HG02840 (cell line): Measurements from ENCODE around the gene PDE4DIP.
"Not testable (repeated sequence)": the region's sequence is repeated elsewhere in the genome, so short reads cannot be mapped to it uniquely, and the experiment has no call there.

Source experiments
- ATAC-seq: cut with Tn5 transposase; IDR thresholded peaks from one replicate; pipeline ENCODE4 v1.9.1; 2021; ENCODE audit warnings: mild to moderate bottlenecking, moderate library complexity, moderate number of reproducible peaks; ENCODE audit not compliant: unreplicated experiment, low FRiP score

Gene PDE4DIP

DNA sequence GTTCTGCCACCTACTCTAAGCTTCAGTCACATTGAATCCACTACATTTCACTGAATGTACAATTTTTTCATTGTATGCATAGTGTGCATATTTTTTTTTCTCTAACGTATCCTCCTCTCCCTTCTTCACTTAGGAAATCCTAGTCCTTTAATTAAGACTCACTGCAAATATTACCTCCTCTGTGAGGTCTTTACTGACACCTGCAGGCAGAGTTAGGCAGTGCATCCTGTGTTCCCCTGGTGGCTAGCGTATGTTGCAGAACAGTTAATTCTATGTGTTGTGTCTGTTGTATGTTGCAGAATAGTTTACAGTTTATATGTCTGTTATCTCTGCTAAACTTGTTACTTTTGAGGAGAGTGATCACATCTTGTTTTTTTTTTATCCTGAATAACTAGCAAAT is 121.9 kb downstream of the PDE4DIP start:
- ATAC-seq = not testable (repeated sequence)

- not testable (repeated sequence) for ATAC-seq
These were observed 123.4 kb downstream of the PDE4DIP start for GRCh38 chr1:148967580-148967979.

GRCh38 chr1:148968682-148969081 is 124.5 kb downstream of the PDE4DIP start:
- ATAC-seq = not testable (repeated sequence)

GRCh38 chr1:148969126-148969525 is 124.9 kb downstream of the PDE4DIP start:
- ATAC-seq = not testable (repeated sequence)

- not testable (repeated sequence) for ATAC-seq
These were observed 131.2 kb downstream of the PDE4DIP start for GRCh38 chr1:148975453-148975852.

GRCh38 chr1:148975866-148976537 is 131.8 kb downstream of the PDE4DIP start:
- not testable (repeated sequence) for ATAC-seq

DNA sequence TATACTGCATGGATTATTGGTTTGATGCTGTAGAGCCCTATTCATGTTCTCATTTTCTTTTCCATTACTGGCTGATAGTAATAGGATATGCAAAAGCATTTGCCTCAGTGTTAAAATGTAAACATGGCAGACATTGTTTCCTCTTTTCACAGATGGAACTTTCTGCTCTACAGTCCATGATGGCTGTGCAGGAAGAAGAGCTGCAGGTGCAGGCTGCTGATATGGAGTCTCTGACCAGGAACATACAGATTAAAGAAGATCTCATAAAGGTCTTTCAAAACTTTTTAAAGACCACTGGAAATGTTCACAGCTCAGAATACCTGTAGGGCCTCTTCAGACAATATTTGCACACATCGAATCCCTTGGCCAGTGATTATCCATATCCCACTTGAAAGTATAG is 133.6 kb downstream of the PDE4DIP start:
- not testable (repeated sequence) for ATAC-seq

DNA sequence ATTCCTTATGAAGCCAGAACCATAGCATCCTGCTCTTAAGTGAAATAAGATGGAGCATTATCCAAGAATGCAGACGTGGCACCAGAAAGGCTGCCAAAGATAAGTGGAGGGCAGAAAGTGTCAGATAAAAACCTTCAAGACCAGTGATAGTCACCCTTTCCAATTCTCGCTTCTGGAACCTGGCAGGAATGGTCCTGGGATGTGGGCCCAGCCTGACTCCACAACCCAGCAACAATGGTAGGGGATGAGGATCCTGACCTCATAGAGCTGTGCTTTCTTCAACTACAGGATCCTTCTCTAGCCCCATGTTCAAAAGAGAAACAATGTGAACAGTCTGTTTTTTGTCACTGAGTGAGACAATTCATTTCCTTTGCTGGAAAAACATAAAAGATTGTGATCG is 145.2 kb downstream of the PDE4DIP start:
- ATAC-seq = not testable (repeated sequence)

GRCh38 chr1:148990233-148990788 is 146.1 kb downstream of the PDE4DIP start:
- not testable (repeated sequence) for ATAC-seq

DNA sequence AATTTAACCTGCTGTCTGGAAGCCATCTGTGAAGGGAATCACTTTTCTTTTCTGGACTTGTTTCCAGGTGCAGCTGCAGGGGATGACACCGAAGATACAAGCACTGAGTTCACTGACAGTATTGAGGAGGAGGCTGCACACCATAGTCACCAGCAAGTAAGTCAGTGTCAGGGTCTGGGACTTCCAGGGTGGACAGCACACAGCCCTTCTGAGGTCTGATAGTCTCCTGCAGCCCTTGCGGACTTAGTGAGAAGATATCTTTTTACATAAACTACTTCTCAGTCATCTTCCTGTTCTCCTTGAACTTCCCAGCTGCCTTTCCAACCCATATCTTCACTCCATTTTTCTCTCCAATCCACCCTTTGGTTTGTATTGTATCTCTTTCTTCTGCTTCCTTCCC is 147.6 kb downstream of the PDE4DIP start:
- not testable (repeated sequence) for ATAC-seq

DNA sequence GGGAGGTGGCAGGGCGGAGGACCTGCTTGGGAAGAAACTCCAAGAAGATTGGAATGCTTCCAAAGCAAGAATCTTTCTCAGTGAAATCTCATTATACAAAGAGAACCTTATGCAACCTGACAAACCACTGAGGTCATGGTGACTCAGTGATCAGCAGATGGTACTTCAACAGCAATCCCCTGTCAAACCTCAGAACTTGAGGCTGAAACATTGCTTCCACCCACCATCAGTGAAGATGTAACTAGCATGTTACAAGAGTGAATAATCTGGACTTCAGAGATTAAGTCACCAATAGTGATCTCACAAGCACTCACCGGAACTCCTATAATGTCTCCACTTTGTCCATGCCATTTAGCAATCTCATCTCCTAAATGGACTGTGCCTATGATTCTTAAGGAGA is 148.1 kb downstream of the PDE4DIP start:
- not testable (repeated sequence) for ATAC-seq

DNA sequence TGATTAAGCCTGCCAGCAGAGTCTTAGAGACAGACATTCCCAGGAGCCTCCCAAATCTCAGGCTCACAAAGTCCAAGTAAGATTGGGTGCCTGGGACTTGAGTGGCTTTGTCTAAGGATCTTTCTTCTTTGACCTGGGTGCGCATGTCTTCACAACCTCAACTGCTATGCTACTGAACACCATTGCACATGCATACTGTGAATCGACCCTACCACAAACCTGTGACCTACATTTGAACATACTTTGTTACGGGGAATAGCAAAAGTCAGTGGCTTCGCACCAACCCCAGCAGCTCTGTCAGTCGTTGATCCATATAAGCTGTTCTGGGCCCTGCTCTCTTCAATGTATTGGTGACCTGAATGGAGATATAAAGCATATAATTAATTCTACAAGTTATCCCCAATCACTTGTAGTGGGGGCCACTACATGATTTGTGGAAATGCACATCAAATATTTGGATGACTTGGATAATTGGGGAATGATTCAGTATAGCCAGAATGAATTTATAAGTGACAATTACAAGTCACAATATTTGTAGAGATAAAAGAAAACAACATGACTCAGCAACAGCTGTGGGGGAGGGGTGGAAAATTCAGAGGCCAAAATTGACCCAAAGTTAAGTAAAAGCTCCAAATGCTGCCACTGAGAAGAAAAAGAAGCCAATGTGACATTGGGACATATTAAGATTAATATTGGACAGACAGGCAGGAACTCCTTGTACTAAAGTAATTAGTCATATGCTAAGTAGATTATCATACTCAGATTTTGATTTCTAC is 152.4 kb downstream of the PDE4DIP start:
- ATAC-seq = not testable (repeated sequence)

DNA sequence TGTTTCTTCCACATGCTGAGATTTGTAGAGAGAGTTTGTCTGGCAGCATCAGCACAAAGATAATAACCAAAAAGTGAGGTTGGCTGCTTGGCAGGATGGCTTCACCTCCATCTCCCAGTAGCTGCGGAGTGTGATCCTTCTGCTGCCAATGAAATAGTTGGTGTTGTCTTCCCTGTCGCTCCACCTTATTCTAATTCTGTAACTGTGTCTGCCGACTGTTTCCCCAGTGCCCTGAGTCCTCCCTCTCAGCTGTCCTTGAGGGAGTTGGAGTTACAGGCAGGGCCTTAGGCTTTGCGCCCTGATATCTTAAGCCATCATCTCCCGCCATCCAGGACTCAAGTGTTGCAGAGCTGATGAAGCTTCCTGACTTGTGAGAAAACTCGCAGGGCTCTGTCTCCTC is 153.2 kb downstream of the PDE4DIP start:
- ATAC-seq = not testable (repeated sequence)

DNA sequence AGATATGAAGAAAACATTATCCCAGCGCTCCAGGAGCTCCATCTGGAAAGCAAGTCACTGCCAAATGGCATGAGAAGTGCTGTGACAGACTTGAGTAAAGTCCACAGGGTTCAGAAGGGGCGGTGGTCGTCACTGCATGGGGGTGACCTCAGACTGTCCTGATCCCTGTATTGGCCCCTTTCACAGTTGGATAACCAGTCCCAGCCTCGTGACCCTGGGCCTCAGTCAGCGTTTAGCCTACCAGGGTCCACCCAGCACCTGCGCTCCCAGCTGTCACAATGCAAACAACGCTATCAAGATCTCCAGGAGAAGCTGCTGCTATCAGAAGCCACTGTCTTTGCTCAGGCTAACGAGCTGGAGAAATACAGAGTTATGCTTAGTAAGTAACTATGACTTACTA is 158.4 kb downstream of the PDE4DIP start:
- ATAC-seq = not testable (repeated sequence)

GRCh38 chr1:149008326-149008725 is 164.1 kb downstream of the PDE4DIP start:
- ATAC-seq = not testable (repeated sequence)

GRCh38 chr1:149008769-149009168 is 164.5 kb downstream of the PDE4DIP start:
- ATAC-seq = not testable (repeated sequence)

- ATAC-seq = not testable (repeated sequence)
These were observed 165.5 kb downstream of the PDE4DIP start for GRCh38 chr1:149009761-149010160.

DNA sequence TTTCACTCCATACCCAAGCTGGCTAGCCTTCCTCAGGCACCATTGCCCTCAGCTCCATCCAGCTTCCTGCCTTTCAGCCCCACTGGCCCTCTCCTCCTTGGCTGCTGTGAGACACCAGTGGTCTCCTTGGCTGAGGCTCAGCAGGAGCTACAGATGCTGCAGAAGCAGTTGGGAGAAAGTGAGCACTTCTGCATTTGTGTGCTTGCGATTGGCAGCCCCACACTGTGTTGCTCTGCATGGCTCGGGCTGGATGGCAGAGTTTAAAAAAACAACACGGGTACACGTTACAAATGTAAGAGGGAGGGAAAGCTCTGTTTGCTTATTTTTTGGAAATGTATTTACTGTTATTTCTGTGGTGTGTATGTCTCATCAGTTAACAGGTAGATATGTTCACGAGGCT is 168.4 kb downstream of the PDE4DIP start:
- ATAC-seq = not testable (repeated sequence)

DNA sequence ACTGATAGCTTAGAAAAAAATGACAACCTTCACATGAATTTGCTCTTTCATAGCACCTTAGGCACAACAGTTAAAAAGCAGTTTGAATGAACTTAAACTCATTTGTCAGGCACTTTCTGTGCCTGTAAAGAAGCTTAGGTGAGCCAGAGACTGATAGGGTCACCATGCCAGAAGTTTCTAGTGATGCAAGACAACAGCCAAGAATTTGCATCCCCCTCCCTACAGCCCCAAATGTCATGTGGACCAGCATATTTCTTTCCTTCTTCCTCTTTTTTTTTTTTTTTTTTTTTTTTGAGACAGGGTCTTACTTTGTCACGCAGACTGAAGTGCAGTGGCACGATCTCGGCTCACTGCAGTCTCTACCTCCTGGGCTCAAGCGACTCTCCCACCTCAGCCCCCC is 169.3 kb downstream of the PDE4DIP start:
- ATAC-seq = not testable (repeated sequence)

- not testable (repeated sequence) for ATAC-seq
These were observed 171.3 kb downstream of the PDE4DIP start for GRCh38 chr1:149015522-149015921.

GRCh38 chr1:149016626-149017025 is 172.4 kb downstream of the PDE4DIP start:
- ATAC-seq = not testable (repeated sequence)
